A673 (cell line): ENCODE data around the gene CLN5.

Experiments used
- CTCF ChIP-seq: fragments of 300-800, 200-600 bp; sonication (generic); conservative IDR thresholded peaks from 2 replicates; pipeline ENCODE4 v1.5.1; 2017; ENCODE audit warnings: low read depth, mild to moderate bottlenecking, antibody characterized with exemption, low read length, moderate library complexity, mixed read lengths
- EZH2 ChIP-seq: fragments of 200-600 bp; sonication (generic); IDR thresholded peaks from 2 replicates; pipeline ENCODE4 v1.6.1; 2017; ENCODE audit warnings: borderline replicate concordance, low read depth, mild to moderate bottlenecking, mixed read lengths, antibody characterized with exemption, low read length; ENCODE audit not compliant: poor library complexity, severe bottlenecking

GRCh38 chr13:77009011-77009410 is 17.1 kb downstream of the CLN5 start:
- TF ChIP-seq CTCF (no peak), EZH2 (no peak)
